HepG2 (cell line): Measurements from ENCODE around the gene VAV2.

Experiments used
- POLR2A ChIP-seq, 2 experiments: IDR thresholded peaks; 2 replicates each; pipeline ENCODE4 v1.6.1; 2011; ENCODE audit warnings: low read depth in 2 of 2, low read length in 2 of 2, mild to moderate bottlenecking in 1 of 2, moderate library complexity in 1 of 2; ENCODE audit not compliant: insufficient read depth in 1 of 2
- SRF ChIP-seq: IDR thresholded peaks from 2 replicates; pipeline ENCODE4 v1.6.1; 2011; ENCODE audit warnings: mild to moderate bottlenecking, low read depth, low read length, moderate library complexity

DNA sequence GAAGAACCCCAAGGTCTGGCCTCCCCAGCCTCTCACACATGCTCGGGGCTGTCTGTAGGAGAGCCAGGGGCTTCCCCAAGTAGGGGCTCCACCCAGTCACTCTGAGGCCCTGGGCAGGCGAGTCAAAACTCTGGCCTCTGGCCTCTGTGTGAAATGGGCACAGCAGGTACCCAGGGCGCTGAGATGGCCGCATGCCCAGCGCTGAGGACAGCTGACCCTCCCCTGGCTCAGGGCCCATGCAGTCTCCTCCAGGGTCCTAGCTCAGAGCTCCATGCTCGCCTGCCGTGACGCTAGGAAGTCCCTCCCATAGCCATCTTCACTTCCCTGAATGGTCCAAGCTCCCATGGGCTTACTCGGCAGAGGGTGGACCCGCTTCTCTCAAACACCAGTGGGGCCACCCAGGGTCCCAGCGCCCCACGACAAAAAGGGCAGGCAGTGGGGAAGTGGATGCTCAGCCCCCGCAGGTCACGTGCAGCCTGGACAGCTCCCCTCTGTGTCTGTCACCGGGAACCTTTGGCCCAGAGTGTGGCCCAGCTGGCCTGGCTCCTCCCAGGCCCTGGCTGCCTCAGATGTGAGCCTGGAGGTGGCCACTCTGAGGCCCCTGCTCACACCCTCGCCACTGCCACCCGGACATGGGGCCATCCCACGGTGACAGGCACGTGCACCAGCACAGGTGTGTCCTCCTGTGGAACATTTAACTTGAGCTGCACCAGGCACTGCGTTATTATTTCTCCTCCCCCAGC is 12.2 kb upstream of the VAV2 start:
- TF ChIP-seq SRF, result no peak
- TF ChIP-seq POLR2A (IDR thresholded peaks at IDR 0.05; ENCODE audit: insufficient read depth in 1 of 2, low read depth in 2 of 2, low read length in 2 of 2), result no peak
